Ascending aorta (tissue), 2 donors: ENCODE measurements around the gene SCAMP5. TPM values are rescaled to one million over a fixed set of nuclear protein-coding genes. Genes with fewer than 3 reads are reported as not detected.
A peak's percentile ranks its signal among the peaks of the same experiment; 100 is the strongest.

Experiments used
- DNase-seq, 2 donors: peaks; one replicate each; pipeline ENCODE4 v3.0.0-alpha.2; 2019; ENCODE audit warnings: low spot score in 2 of 2
- H3K27ac ChIP-seq, 2 donors: fragments of 200-600 bp; sonication (generic); one replicate each; pipeline ENCODE4 v1.5.1; 2016 to 2017; ENCODE audit warnings: mild to moderate bottlenecking in 1 of 2
- H3K27me3 ChIP-seq: fragments of 200-600 bp; sonication (generic); one replicate; pipeline ENCODE4 v1.5.1; 2017
- H3K36me3 ChIP-seq, 2 donors: fragments of 200-600 bp; sonication (generic); one replicate each; pipeline ENCODE4 v1.5.1; 2016
- H3K4me1 ChIP-seq, 2 donors: fragments of 200-600 bp; sonication (generic); one replicate each; pipeline ENCODE4 v1.5.1; 2016 to 2017; ENCODE audit warnings: mild to moderate bottlenecking in 1 of 2
- H3K4me3 ChIP-seq, 2 donors: fragments of 200-600 bp; sonication (generic); one replicate each; pipeline ENCODE4 v1.5.1; 2016 to 2017; ENCODE audit warnings: mild to moderate bottlenecking in 1 of 2
- H3K9me3 ChIP-seq, 2 donors: fragments of 200-600 bp; sonication (generic); one replicate each; pipeline ENCODE4 v1.5.1; 2016
- intact Hi-C: fragments of 100-400 bp; cut with DNase I; formaldehyde crosslinking; loops from one replicate; pipeline ENCODE4 v1.15.1; 2023
- total RNA-seq: library from RNA; depleted of rRNA; stranded (reverse); fragments of >200 nt; gene quantifications from one replicate; pipeline ENCODE4 v1.1.0, GENCODE V29; 2016
- TF ChIP-seq, protein P1 (sequence below), 3 experiments: fragments of 200-600 bp in 2 of 3; fragments of 450-650 bp in 1 of 3; sonication (generic) in 2 of 3; IDR thresholded peaks; one replicate each; pipeline ENCODE4 v1.5.1; 2016 to 2019; ENCODE audit warnings: antibody characterized with exemption in 3 of 3, mild to moderate bottlenecking in 1 of 3, moderate library complexity in 1 of 3

The SCAMP5 gene
- total RNA-seq, 1 donor from 2014 or later, result 0.43 TPM

DNA sequence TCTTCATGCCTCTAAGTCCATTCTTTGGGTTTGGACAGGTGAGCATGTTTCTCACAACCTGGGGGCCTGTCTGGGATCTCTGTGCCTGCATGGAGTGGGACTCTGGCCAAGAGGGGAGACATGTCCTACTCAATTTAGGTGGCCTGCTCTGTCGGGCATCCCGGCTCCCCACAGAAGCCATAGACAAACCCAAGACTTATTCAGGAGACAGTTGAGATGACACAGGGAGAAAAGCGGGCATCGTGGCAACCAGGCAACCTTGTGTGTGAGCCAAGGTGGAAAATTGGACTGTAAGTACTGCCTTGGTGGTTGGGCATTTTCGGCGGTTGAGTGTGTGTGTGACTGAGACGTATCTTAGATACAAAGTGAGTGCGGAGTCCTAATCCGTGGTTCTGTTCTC is 68.5 kb downstream of the SCAMP5 start:
- TF ChIP-seq, protein P1, sequence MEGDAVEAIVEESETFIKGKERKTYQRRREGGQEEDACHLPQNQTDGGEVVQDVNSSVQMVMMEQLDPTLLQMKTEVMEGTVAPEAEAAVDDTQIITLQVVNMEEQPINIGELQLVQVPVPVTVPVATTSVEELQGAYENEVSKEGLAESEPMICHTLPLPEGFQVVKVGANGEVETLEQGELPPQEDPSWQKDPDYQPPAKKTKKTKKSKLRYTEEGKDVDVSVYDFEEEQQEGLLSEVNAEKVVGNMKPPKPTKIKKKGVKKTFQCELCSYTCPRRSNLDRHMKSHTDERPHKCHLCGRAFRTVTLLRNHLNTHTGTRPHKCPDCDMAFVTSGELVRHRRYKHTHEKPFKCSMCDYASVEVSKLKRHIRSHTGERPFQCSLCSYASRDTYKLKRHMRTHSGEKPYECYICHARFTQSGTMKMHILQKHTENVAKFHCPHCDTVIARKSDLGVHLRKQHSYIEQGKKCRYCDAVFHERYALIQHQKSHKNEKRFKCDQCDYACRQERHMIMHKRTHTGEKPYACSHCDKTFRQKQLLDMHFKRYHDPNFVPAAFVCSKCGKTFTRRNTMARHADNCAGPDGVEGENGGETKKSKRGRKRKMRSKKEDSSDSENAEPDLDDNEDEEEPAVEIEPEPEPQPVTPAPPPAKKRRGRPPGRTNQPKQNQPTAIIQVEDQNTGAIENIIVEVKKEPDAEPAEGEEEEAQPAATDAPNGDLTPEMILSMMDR (IDR thresholded peaks at IDR 0.05), result no peak
- Histone ChIP-seq H3K27ac (peak overlapping the region; percentile 74 to 77), H3K36me3 (no peaks in the 10 kb centered on the region), H3K27me3 (no peaks in the 10 kb centered on the region), H3K4me1 (peaks cover 0 to 33% of the 10 kb centered on the region in 2 donors), H3K4me3 (no peak overlapping the region), H3K9me3 (no peaks in the 10 kb centered on the region)
- DNase-seq, result no peak
- intact Hi-C loops, result no loop called here

DNA sequence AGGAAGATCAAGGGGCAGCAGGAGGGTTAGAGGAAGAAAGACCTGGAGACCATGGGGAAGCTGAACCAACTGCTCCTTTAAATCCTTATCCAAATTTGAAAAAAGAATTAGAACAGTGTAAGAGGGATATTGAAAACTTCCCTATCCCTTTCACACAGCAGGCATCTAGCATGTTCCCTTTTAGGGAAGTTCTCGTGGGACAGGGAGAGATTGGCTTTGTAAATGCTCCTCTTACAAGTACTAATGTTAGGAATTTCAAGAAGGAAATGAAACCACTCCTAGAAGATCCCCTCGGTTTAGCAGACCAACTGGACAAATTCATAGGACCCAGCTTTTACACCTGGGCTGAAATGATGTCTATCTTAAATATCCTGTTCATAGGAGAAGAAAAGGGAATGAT is 69.5 kb downstream of the SCAMP5 start:
- Histone ChIP-seq H3K9me3 (no peaks in the 10 kb centered on the region), H3K27me3 (no peaks in the 10 kb centered on the region), H3K4me1 (peaks cover 0 to 33% of the 10 kb centered on the region in 2 donors), H3K4me3 (no peak overlapping the region), H3K27ac (peak overlapping the region; percentile 74 to 77), H3K36me3 (no peaks in the 10 kb centered on the region)
- TF ChIP-seq, protein P1 (IDR thresholded peaks at IDR 0.05), result no peak
- intact Hi-C loops, result no loop called here
- DNase-seq, result no peak

- H3K27me3 ChIP-seq, result no peaks in the 10 kb centered on the region
- H3K36me3 ChIP-seq, result no peaks in the 10 kb centered on the region
- intact Hi-C loops, result no loop called here
- TF ChIP-seq, protein P1 (IDR thresholded peaks at IDR 0.05), result no peak
- peak overlapping the region; percentile 74 to 77 for H3K27ac ChIP-seq
- H3K4me1 ChIP-seq, result peaks cover 0 to 33% of the 10 kb centered on the region in 2 donors
- no peak overlapping the region for H3K4me3 ChIP-seq
- H3K9me3 ChIP-seq, result no peaks in the 10 kb centered on the region
- no peak for DNase-seq
These were observed 70.1 kb downstream of the SCAMP5 start for GRCh38 chr15:75065467-75065850.

DNA sequence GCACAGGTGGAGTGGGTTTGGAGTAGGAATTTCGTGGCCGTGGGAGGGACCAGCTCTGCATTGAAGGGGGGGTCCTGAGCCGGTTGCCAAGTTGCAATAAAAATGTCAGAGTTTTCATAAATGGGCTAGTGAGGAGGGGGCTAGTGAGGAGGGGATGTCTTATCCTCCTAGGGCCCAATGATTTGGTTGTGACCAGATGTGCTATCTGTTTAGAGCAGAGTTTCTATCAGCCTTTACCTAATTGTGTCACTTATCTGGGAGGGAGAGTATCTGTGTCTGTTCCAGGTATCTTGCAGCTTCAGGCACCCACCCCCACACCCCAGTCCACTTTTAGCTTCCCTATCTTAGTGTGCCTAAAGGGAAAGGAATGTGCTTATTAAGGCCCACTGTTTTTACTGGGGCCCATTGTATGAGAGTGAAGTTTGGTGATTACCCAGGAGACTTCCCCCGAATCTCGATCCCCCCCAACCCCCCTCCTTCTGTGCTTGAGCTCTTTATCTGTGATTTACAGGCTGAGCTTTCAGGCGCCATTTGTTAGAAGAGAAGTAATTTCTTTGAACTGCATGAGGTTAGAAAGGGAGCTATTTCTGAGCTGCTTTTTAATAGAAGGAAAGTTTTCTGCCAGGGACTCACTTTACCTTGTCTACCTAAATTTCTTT is 70.6 kb downstream of the SCAMP5 start:
- no peaks in the 10 kb centered on the region for H3K27me3 ChIP-seq
- no peaks in the 10 kb centered on the region for H3K36me3 ChIP-seq
- H3K9me3 ChIP-seq, result no peaks in the 10 kb centered on the region
- TF ChIP-seq, protein P1 (IDR thresholded peaks at IDR 0.05), result no peak
- intact Hi-C loops, result loop anchor here (2.0 kb wide), 1 partner anchor 23 kb away; no protein-coding TSS in a partner anchor
- H3K4me1 ChIP-seq, result peaks cover 0 to 33% of the 10 kb centered on the region in 2 donors
- no peak for DNase-seq
- peak overlapping the region; percentile 74 to 77 for H3K27ac ChIP-seq
- no peak overlapping the region for H3K4me3 ChIP-seq

DNA sequence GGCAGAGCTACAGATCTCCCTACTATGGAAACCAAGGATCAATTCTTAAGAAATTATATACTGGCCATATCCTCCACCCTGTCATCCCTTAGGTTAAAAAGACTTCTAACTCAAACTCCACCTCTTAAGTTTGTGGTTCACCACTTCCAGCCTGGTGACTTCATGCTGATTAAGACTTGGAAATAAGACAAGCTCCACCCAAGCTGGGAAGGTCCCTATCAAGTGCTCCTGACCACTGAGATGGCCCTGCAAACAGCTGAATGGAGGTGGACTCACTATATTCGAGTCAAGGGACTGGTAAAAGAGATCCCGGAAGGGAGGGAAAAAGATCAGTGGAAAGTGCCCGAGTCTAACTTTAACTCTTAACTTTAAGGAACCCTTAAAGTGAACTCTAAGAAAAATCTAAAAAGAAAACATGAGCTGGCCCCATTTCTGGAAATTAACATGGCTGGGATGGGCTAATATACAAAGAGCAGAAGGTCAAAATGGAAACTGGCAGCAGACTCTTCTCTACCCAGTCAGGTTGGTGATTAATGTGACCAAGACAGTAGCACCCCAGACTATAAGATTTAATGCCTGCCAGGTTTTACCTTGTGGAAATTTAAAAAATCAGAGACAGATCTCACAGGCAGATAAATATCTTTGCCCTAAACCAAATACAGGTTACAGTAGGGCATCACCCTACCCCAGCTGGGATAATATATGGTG is 71.9 kb downstream of the SCAMP5 start:
- H3K36me3 ChIP-seq, result no peaks in the 10 kb centered on the region
- H3K27me3 ChIP-seq, result no peaks in the 10 kb centered on the region
- peaks cover 0 to 30% of the 10 kb centered on the region in 2 donors for H3K4me1 ChIP-seq
- TF ChIP-seq, protein P1 (IDR thresholded peaks at IDR 0.05), result no peak
- no peaks in the 10 kb centered on the region for H3K9me3 ChIP-seq
- intact Hi-C loops, result loop anchor here (2.0 kb wide), 1 partner anchor 24 kb away; no protein-coding TSS in a partner anchor
- H3K27ac ChIP-seq, result peak overlapping the region; percentile 26 to 74
- DNase-seq, result no peak
- no peak overlapping the region for H3K4me3 ChIP-seq
